Endometrial microvascular endothelial cells (primary cell): ENCODE data around the gene SCGB1A1. TPM values are rescaled to one million over a fixed set of nuclear protein-coding genes. Genes with fewer than 3 reads are reported as not detected.
"Not testable (repeated sequence)": the region's sequence is repeated elsewhere in the genome, so short reads cannot be mapped to it uniquely, and the experiment has no call there.

Source experiments
- in situ Hi-C: cut with HindIII; loops from 2 replicates; pipeline ENCODE4 v1.10.0; 2017; ENCODE audit warnings: low sequenced_read_pairs, low pct_unique_long_range_greater_than_20kb; ENCODE audit errors: inconsistent ontology term
- total RNA-seq: library from RNA; depleted of rRNA; stranded (reverse); fragments of >200 nt; gene quantifications from one replicate; pipeline ENCODE4 v1.2.3, GENCODE V29; 2015; ENCODE audit errors: inconsistent ontology term

Gene SCGB1A1, protein sequence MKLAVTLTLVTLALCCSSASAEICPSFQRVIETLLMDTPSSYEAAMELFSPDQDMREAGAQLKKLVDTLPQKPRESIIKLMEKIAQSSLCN
- total RNA-seq = not detected

DNA sequence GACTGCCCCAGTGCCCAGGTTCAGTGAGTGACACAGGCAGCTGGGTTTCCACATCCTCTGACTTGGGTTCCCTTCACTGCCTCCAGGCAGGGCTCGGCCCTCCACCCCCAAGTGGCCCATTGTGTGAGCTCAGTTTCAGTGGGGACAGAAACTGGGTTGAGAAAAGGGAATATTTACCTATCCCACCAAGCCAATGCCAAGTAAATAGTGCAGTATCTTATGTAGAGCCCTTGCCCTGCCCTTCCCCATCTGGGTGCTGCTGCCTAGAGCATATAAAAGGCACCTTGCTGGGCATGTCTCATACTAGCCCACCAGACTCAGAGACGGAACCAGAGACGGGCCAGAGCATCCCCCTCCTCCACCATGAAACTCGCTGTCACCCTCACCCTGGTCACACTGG is at the start of gene SCGB1A1:
Gene SCGB1A1 (plus strand): TSS at position 301 of the 400 bp plus-strand sequence. CDS start 63 bp downstream, at position 364.
- in situ Hi-C loops = no loop called here

- in situ Hi-C loops = no loop called here
Observed at GRCh38 chr11:62370743-62371440, 47.9 kb upstream of the SCGB1A1 start.

GRCh38 chr11:62372871-62373270 is 46.0 kb upstream of the SCGB1A1 start:
- in situ Hi-C loops = no loop called here

- in situ Hi-C loops = no loop called here
Observed at GRCh38 chr11:62373464-62374119, 45.2 kb upstream of the SCGB1A1 start.

DNA sequence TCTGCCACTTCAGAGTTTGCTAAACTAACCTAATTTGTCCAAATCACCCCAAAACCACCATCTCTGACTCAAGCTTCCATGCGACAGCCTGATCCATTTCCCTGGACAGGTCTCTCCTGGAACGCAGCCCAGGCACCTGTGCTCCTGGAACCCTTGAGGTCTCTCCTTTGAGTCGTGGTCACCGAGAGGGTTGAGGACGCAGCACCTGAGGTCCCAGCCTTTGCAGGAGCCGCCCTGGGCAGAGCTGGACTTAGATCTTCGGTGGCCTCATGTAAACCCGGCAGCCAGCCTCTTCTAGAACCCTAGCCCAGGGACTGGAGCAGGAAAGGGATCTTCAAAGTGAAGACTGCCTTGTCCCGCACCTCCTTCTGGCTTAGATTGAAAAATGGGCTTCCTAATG is 44.0 kb upstream of the SCGB1A1 start:
- in situ Hi-C loops = no loop called here

DNA sequence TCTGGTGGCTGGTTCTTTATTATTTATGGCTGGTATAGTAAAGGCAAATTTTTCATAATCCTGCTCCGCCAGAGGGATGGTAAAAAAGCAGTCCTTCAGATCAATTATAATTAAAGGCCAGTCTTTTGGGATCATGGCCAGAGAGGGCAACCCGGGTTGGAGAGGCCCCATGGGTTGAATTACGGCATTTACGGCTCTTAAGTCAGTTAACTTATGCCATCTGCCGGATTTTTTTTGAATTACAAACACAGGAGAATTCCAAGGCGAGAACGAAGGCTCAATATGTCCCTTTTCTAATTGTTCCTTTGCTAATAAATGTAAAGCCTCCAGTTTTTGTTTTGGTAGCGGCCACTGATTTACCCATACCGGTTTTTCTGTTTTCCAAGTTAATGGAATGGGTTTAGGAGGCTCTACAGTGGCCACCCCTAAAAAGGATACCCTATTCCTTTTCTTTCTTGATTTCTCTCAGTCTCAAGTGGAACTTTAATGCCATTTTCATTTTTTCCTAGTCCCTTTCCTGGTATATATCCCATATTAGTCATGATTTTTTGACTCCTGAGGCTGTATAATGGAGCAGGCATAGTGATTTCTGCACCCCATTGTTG is 40.3 kb upstream of the SCGB1A1 start:
- in situ Hi-C loops = not testable (repeated sequence)

DNA sequence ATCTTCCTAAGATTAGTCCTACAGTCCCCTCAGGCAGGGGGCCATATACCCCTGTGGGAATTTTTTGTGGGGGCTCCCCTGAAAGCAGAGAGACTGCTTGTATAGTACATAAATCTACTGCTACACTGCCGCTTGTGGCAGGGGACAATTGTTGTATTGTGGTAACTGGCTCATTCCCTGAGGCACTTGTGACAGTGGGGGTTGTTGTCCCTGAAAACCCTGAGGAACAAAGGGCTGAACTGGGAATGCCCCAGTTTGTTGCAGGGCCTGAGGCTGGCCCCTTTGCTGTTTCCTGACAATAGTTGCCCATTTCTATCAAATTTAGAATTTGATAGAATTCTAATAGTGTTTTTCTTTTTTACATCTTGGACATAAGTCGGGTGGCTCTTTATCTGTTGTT is 39.2 kb upstream of the SCGB1A1 start:
- in situ Hi-C loops = not testable (repeated sequence)

DNA sequence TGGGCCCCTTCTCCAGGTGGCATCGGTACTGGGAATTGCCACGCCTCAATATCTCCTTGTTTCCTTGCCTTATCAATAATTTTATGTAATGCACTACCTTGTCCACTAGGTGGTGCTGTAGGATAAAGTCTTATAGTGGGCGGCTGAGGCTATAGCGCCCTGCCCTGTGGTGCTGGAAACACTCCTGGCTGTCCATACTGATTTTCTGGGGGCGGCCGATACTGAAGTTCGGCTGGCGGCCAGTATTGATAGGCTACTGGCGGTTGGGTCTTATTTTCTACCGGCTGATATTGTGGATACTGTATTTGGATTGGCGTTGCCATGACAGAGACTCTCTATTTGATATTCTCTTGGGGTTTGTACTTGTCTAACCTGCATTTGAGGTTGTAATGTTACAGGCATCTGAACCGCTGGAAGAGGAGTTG is 38.0 kb upstream of the SCGB1A1 start:
- in situ Hi-C loops = not testable (repeated sequence)

GRCh38 chr11:62383822-62384221 is 35.0 kb upstream of the SCGB1A1 start:
- in situ Hi-C loops = no loop called here

GRCh38 chr11:62386083-62386482 is 32.8 kb upstream of the SCGB1A1 start:
- in situ Hi-C loops = not testable (repeated sequence)

- in situ Hi-C loops = no loop called here
Observed at GRCh38 chr11:62387381-62387780, 31.5 kb upstream of the SCGB1A1 start.

DNA sequence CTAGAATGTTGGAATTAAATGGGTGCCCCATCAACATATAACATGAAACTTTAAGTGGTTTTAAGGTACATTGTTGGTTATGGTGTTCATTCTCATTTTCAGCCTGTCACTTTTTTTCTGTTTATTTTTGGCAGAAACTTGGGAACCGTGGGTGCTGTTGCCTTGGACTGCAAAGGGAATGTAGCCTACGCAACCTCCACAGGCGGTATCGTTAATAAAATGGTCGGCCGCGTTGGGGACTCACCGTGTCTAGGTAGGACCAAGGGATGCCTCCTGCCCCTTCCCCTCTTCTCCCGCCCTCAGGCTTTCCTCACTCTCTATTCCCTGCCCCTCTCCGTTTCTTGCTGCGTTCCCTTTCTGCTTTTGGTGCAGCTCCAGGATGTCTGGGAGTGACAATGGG is 29.8 kb upstream of the SCGB1A1 start:
- in situ Hi-C loops = no loop called here

GRCh38 chr11:62390237-62390636 is 28.6 kb upstream of the SCGB1A1 start:
- in situ Hi-C loops = no loop called here

- in situ Hi-C loops = no loop called here
Observed at GRCh38 chr11:62390722-62391121, 28.1 kb upstream of the SCGB1A1 start.

DNA sequence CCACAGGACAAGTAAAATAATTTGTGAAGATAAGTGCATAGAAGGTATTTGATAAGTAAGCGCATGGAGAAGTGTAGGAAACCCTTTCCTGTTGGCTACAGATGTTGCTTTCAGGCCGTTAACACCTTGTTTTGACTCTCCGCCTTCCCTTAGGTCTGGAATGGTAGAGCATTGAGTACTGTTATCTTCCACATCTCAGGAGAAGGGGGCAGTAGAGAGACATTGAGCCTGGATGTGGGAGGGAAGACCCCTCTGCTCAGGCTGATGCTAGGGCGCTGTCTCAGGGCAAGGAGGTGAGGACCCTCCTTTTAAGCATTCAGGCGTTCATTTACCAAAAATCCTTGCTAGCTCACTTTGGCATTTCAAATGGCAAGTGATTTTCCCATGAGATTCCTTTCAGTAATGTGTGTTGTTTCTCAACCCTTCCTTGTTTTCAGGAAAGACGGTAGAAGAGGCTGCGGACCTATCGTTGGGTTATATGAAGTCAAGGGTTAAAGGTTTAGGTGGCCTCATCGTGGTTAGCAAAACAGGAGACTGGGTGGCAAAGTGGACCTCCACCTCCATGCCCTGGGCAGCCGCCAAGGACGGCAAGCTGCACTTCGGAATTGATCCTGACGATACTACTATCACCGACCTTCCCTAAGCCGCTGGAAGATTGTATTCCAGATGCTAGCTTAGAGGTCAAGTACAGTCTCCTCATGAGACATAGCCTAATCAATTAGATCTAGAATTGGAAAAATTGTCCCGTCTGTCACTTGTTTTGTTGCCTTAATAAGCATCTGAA is 27.0 kb upstream of the SCGB1A1 start:
- in situ Hi-C loops = no loop called here

DNA sequence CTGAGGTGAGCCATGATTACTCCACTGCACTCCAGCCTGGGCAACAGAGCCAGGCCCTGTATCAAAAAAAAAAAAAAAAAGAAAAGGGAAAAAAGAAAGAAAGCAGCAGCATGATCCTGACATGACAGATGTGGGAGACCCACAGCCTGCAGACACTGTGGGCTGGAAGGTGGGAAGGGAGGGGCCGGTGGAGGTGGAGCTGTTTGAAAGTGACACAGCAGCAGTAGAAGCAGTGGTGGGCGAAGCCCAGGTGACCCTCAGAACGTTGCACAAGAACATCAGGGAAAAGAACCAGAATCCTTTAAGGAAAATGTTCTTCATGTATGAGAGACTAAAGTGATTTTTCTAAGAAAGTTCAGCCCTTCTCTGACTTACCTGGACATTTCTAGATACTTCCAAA is 26.3 kb upstream of the SCGB1A1 start:
- in situ Hi-C loops = no loop called here

- in situ Hi-C loops = no loop called here
Observed at GRCh38 chr11:62393061-62393611, 25.7 kb upstream of the SCGB1A1 start.

GRCh38 chr11:62393735-62394134 is 25.1 kb upstream of the SCGB1A1 start:
- in situ Hi-C loops = no loop called here
